SK-N-SH treated with all-trans-retinoic acid at 6 μM for 48 hours (cell line): ENCODE measurements around the gene MUSK.

ENCODE experiments used
- ARNTL ChIP-seq: fragments of 450-650 bp; formaldehyde crosslinking; IDR thresholded peaks from 2 replicates; pipeline ENCODE4 v1.5.0; 2020; ENCODE audit warnings: low read depth, mild to moderate bottlenecking, moderate library complexity, borderline replicate concordance
- CREB5 ChIP-seq: fragments of 250-450 bp; sonication (Bioruptor Pico); IDR thresholded peaks from 2 replicates; pipeline ENCODE4 v1.5.1; 2020; ENCODE audit warnings: low read depth, mild to moderate bottlenecking, moderate library complexity
- CSDC2 ChIP-seq: fragments of 250-450 bp; sonication (Bioruptor Pico); IDR thresholded peaks from 2 replicates; pipeline ENCODE4 v1.5.0; 2020; ENCODE audit warnings: mild to moderate bottlenecking, moderate library complexity
- CSRNP3 ChIP-seq: fragments of 250-450 bp; sonication (Bioruptor Pico); IDR thresholded peaks from 2 replicates; pipeline ENCODE4 v1.5.1; 2021; ENCODE audit warnings: mild to moderate bottlenecking, moderate library complexity
- GLIS3 ChIP-seq: fragments of 250-450 bp; sonication (Bioruptor Pico); IDR thresholded peaks from 2 replicates; pipeline ENCODE4 v1.5.0; 2020; ENCODE audit warnings: mild to moderate bottlenecking, moderate library complexity
- ISL1 ChIP-seq: fragments of 250-450 bp; sonication (Bioruptor Pico); IDR thresholded peaks from 2 replicates; pipeline ENCODE4 v2.1.2; 2022; ENCODE audit warnings: mild to moderate bottlenecking, moderate library complexity
- PATZ1 ChIP-seq: fragments of 250-450 bp; sonication (Bioruptor Pico); IDR thresholded peaks from 2 replicates; pipeline ENCODE4 v1.8.0; 2020; ENCODE audit warnings: mild to moderate bottlenecking, moderate library complexity, borderline replicate concordance
- PPARA ChIP-seq: fragments of 250-450 bp; sonication (Bioruptor Pico); IDR thresholded peaks from 2 replicates; pipeline ENCODE4 v1.5.0; 2020; ENCODE audit warnings: mild to moderate bottlenecking, borderline replicate concordance
- RARB ChIP-seq: fragments of 250-450 bp; sonication (Bioruptor Pico); IDR thresholded peaks from 2 replicates; pipeline ENCODE4 v1.8.0; 2021; ENCODE audit warnings: mild to moderate bottlenecking, moderate library complexity
- TOX ChIP-seq: fragments of 250-450 bp; sonication (Bioruptor Pico); IDR thresholded peaks from 2 replicates; pipeline ENCODE4 v1.8.0; 2021; ENCODE audit warnings: mild to moderate bottlenecking, moderate library complexity, borderline replicate concordance
- ZC3H10 ChIP-seq: fragments of 250-450 bp; sonication (Bioruptor Pico); IDR thresholded peaks from 2 replicates; pipeline ENCODE4 v1.5.1; 2021; ENCODE audit warnings: mild to moderate bottlenecking, moderate library complexity
- ZFP30 ChIP-seq: fragments of 450-650 bp; formaldehyde crosslinking; IDR thresholded peaks from 2 replicates; pipeline ENCODE4 v1.5.0; 2022; ENCODE audit warnings: mild to moderate bottlenecking, moderate library complexity
- ZNF565 ChIP-seq: fragments of 450-650 bp; formaldehyde crosslinking; conservative IDR thresholded peaks from 2 replicates; pipeline ENCODE4 v1.5.0; 2020; ENCODE audit warnings: low read depth, mild to moderate bottlenecking, moderate library complexity
- ZNF8 ChIP-seq: fragments of 450-650 bp; formaldehyde crosslinking; IDR thresholded peaks from 2 replicates; pipeline ENCODE4 v1.5.0; 2020; ENCODE audit warnings: mild to moderate bottlenecking, moderate library complexity

- TF ChIP-seq RARB (CRISPR knock-in tag) (no peak), ARNTL (CRISPR knock-in tag) (no peak), PATZ1 (CRISPR knock-in tag) (no peak), ZNF565 (CRISPR knock-in tag) (no peak), PPARA (CRISPR knock-in tag) (no peak), CSRNP3 (no peak), CREB5 (CRISPR knock-in tag) (no peak), TOX (CRISPR knock-in tag) (no peak), GLIS3 (CRISPR knock-in tag) (no peak), ZNF8 (no peak), ZC3H10 (CRISPR knock-in tag) (no peak), ISL1 (no peak), ZFP30 (CRISPR knock-in tag) (no peak), CSDC2 (CRISPR knock-in tag) (no peak)
Measured at GRCh38 chr9:110825950-110826349, 157.4 kb downstream of the MUSK start.
